ENCODE measurements around the gene THSD7B. TPM values are rescaled to one million over a fixed set of nuclear protein-coding genes. Genes with fewer than 3 reads are reported as not detected.

Gene THSD7B
- total and polyA plus RNA-seq, 10 of the 15 experiments (the other 5 are each of a cell fraction or from before 2014, with no cell fraction given): 0.03 to 0.56 (median 0.28) TPM

- DNase-seq (ENCODE audit: low read depth, low spot score): no peak
- no peaks in the 10 kb centered on the region for H4K20me1 ChIP-seq (ENCODE audit: control insufficient read depth, insufficient read depth)
- no peak for ATAC-seq
- no peak overlapping the region for H3K4me2 ChIP-seq (ENCODE audit: control insufficient read depth, insufficient read depth)
- no peaks in the 10 kb centered on the region for H3K4me1 ChIP-seq (ENCODE audit: control insufficient read depth, insufficient read depth, low read length)
- H3K9ac ChIP-seq (ENCODE audit: control insufficient read depth, insufficient read depth, low read length): no peak overlapping the region
- no TSS peak for BruUV-seq (replicated peaks)
- RAD21 ChIA-PET (ENCODE audit: unreplicated experiment): no interaction called here
- no peaks in the 10 kb centered on the region for H3K9me3 ChIP-seq (replicated peaks; ENCODE audit: control insufficient read depth, insufficient read depth, low read length)
- TF ChIP-seq EZH2 (IDR thresholded peaks at IDR 0.05; ENCODE audit: borderline replicate concordance, control insufficient read depth, low read depth, low read length) (no peak), CEBPB (IDR thresholded peaks at IDR 0.05; ENCODE audit: borderline replicate concordance in 1 of 2, low read depth in 2 of 2, low read length in 2 of 2) (no peak), JUND (IDR thresholded peaks at IDR 0.05; ENCODE audit: low read depth, low read length) (no peak), NR2F1 (conservative IDR thresholded peaks at IDR 0.05) (no peak), MEF2A (IDR thresholded peaks at IDR 0.05; ENCODE audit: insufficient read depth, low read depth, low read length) (no peak), CBFB (IDR thresholded peaks at IDR 0.05; ENCODE audit: low read depth) (no peak), MEF2B (IDR thresholded peaks at IDR 0.05; ENCODE audit: partially characterized antibody, poor library complexity, severe bottlenecking) (no peak), ASH2L (IDR thresholded peaks at IDR 0.05; ENCODE audit: borderline replicate concordance, low read depth) (no peak)
- TF ChIP-seq, protein P1, sequence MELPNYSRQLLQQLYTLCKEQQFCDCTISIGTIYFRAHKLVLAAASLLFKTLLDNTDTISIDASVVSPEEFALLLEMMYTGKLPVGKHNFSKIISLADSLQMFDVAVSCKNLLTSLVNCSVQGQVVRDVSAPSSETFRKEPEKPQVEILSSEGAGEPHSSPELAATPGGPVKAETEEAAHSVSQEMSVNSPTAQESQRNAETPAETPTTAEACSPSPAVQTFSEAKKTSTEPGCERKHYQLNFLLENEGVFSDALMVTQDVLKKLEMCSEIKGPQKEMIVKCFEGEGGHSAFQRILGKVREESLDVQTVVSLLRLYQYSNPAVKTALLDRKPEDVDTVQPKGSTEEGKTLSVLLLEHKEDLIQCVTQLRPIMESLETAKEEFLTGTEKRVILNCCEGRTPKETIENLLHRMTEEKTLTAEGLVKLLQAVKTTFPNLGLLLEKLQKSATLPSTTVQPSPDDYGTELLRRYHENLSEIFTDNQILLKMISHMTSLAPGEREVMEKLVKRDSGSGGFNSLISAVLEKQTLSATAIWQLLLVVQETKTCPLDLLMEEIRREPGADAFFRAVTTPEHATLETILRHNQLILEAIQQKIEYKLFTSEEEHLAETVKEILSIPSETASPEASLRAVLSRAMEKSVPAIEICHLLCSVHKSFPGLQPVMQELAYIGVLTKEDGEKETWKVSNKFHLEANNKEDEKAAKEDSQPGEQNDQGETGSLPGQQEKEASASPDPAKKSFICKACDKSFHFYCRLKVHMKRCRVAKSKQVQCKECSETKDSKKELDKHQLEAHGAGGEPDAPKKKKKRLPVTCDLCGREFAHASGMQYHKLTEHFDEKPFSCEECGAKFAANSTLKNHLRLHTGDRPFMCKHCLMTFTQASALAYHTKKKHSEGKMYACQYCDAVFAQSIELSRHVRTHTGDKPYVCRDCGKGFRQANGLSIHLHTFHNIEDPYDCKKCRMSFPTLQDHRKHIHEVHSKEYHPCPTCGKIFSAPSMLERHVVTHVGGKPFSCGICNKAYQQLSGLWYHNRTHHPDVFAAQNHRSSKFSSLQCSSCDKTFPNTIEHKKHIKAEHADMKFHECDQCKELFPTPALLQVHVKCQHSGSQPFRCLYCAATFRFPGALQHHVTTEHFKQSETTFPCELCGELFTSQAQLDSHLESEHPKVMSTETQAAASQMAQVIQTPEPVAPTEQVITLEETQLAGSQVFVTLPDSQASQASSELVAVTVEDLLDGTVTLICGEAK (IDR thresholded peaks at IDR 0.05; ENCODE audit: borderline replicate concordance): no peak
- no peak overlapping the region for H2AFZ ChIP-seq (ENCODE audit: control insufficient read depth, low read depth, low read length)
- SMC1A ChIA-PET (ENCODE audit: uncharacterized antibody, unreplicated experiment): no interaction called here
- no peak overlapping the region for H3K4me3 ChIP-seq
- H3K27ac ChIP-seq (ENCODE audit: control insufficient read depth, insufficient read depth): no peak overlapping the region
- intact Hi-C loops (cut with micrococcal nuclease; ENCODE audit: unreplicated experiment): no loop called here
- POLR2A ChIA-PET: no interaction called here
- no peaks in the 10 kb centered on the region for H3K27me3 ChIP-seq (replicated peaks in 1 of 2; ENCODE audit: control insufficient read depth in 2 of 2, insufficient read depth in 2 of 2, low read length in 1 of 2)
- no peaks in the 10 kb centered on the region for H3K36me3 ChIP-seq (ENCODE audit: control insufficient read depth in 2 of 2, insufficient read depth in 2 of 2, low read length in 1 of 2)
- FAIRE-seq: no peak
- in situ Hi-C loops (cut with MboI): no loop called here
- no peaks in the 10 kb centered on the region for H3K79me2 ChIP-seq (ENCODE audit: control insufficient read depth, insufficient read depth, low read length)
- CTCF ChIA-PET: interaction anchor here (0.5 to 0.7 kb wide), 2 partner anchors 9 to 72 kb away, joined by 3 to 4 read pairs; no protein-coding TSS in a partner anchor
Observed at GRCh38 chr2:137590102-137590501, 824.8 kb downstream of the THSD7B start.
